ENCODE measurements around the gene QKI. TPM values are rescaled to one million over a fixed set of nuclear protein-coding genes. Genes with fewer than 3 reads are reported as not detected.

Gene QKI
- total RNA-seq, 1 donor from 2014 or later: 460 TPM

- intact Hi-C loops (cut with DNase I): no loop called here
- no peak for DNase-seq (ENCODE audit: low spot score)
These were observed 132.8 kb downstream of the QKI start for GRCh38 chr6:163547287-163547686.

DNA sequence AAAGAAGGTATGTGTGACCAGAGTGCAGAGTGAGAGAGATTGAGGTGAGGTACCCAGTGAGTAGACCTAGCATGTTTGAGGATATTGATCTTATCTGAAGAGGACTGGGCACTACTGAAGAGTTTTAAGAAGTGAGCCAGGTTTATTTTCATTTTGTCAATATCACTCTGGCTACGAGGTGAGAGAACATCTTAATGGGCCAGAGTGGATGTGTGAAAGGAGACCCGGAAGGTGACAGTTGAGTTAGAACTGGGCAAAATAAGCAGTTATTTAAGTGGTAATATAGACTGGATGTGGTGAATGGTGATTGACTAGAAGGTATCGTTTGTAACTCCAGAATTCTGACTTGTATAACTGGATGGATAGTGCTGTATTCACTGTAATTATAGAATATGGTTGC is 134.1 kb downstream of the QKI start:
- intact Hi-C loops (cut with DNase I): no loop called here

GRCh38 chr6:163554032-163554431 is 139.5 kb downstream of the QKI start:
- DNase-seq (ENCODE audit: low spot score): no peak
- intact Hi-C loops (cut with DNase I): loop anchor here (10.0 kb wide), 1 partner anchor 129 kb away; no protein-coding TSS in a partner anchor

More for the DNA sequence above, 134.1 kb downstream of the QKI start:
- no peak for DNase-seq (ENCODE audit: low spot score)

DNA sequence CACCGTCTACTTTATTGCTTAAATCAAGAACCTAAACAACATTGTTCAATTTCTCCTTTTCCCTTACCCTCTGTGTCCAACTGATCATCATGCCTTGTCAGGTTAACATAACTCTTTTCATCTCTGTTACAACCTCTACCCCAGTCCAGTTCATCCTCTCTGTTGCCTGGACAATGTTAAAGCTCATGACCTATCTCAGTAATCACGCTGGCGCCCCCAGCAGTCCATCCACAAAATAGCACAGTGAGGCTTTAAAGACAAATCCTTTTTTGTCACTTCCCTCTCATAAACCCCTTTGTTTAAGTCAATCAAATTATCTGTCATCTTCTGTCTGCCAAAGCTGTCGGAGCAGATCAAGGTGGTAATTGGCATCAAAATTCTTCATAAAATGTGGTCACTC is 140.1 kb downstream of the QKI start:
- intact Hi-C loops (cut with DNase I): loop anchor here (10.0 kb wide), 1 partner anchor 130 kb away; no protein-coding TSS in a partner anchor
- no peak for DNase-seq (ENCODE audit: low spot score)

DNA sequence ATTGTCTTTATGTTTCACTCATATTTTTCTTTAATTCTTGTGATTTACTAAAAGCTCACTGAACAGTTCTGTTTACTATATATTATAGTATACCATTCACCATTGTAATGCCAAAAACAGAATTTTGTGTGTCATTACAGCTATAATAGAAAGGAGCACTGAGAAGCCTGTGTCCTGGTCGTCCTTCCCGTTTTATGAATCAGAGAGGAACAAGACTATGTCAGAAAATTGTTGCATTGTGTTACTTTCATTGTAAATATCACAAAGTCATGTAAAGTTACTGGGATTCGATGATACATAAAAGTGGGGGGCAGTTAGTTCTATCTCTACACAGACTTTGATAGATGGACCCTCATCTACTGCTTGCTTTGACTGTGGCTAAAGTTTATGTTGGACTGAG is 145.1 kb downstream of the QKI start:
- no peak for DNase-seq (ENCODE audit: low spot score)
- intact Hi-C loops (cut with DNase I): loop anchor here (10.0 kb wide), 1 partner anchor 135 kb away; no protein-coding TSS in a partner anchor

GRCh38 chr6:163563318-163563717 is 148.8 kb downstream of the QKI start:
- no peak for DNase-seq (ENCODE audit: low spot score)
- intact Hi-C loops (cut with DNase I): no loop called here

- DNase-seq (ENCODE audit: low spot score): no peak
- intact Hi-C loops (cut with DNase I): no loop called here
These were observed 150.0 kb downstream of the QKI start for GRCh38 chr6:163564534-163564933.

- no peak for DNase-seq (ENCODE audit: low spot score)
- intact Hi-C loops (cut with DNase I): no loop called here
These were observed 150.6 kb downstream of the QKI start for GRCh38 chr6:163565140-163565539.

DNA sequence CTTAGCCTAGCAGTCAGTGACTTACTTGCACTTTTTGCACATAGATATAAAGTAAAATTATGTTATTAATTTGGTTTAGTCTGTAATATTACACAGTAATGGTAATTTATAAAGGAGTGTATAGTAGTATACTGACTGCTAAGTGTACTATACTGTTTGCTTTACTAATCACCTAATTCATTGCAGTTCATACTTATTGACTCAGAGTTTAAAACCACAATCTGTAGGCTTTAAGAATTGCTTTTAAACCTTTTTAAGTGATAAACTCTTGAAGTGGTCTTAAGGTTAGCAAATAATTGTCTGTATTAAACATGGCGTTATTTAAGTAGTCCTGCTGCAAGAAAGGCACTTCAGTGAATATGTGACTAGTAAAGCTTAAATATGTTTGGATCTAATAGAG is 151.5 kb downstream of the QKI start:
- intact Hi-C loops (cut with DNase I): no loop called here

DNA sequence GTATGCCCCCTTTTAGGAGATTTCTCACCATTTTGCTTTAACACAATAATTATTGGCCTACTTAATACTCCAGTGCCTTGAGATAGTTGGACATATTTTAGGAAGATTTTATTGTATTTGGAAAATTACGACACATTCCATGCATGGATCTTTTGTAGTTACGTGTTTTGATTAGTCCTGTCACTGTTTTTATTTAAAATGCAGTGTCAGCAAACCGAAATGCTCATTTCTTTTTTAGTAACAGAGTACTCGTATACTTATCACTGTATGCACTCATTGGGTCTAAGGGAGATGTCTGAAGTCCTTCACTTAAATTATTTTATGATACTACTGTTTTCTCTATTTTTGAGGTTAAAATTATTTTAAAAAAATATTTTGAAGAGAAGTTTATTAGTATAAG is 153.8 kb downstream of the QKI start:
- DNase-seq (ENCODE audit: low spot score): no peak
- intact Hi-C loops (cut with DNase I): no loop called here

More for the DNA sequence above, 151.5 kb downstream of the QKI start:
- DNase-seq (ENCODE audit: low spot score): no peak

DNA sequence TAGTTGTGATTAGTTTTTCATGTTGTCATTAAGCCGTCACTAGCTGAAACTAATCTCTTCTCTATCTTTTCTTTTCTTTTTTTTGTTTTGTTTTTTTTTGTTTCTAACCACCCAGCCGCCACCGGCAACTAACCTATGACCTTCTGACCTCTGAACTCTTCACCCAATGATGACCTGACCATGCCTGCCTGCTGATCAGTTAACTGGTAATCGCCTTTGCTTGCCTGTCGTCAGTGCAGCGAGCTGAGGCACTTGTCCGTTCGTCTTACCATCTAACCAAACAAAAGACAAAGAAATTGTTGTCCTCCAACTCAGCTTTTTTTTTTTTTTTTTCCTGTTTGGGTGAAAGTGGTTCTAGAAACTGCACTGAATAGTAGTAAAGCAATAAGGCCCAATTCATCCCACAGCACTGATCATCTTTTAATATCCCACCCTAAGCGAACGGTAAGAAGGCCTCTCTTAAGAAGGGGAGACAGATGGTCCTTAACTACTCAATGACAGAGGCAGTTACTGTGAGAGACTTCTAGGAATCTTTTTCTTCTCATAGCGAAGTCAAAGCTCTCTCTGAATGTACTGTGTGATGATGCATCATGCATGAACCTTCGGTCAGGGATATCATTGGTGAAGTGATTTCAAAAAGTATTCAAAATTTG is 156.2 kb downstream of the QKI start:
- DNase-seq (ENCODE audit: low spot score): no peak
- intact Hi-C loops (cut with DNase I): no loop called here

DNA sequence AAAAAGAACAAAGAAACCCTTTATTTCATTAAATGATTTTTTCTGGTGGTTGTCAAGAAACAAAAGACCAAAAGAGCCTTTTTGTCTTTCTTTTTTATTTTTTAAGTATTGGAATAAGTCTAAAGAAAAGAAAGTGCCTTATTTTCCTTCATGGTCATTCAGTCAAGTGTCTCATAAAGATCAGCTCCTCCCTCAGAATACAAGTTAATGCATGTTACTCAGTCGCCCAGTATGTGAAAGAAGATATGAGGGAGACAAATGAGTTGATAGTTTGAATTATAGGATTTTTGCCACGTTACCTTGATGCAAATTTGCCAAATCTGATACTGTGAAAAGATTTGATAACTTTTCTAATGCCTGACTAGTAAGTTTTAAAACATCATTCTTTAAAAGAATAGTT is 157.2 kb downstream of the QKI start:
- intact Hi-C loops (cut with DNase I): no loop called here
- no peak for DNase-seq (ENCODE audit: low spot score)

DNA sequence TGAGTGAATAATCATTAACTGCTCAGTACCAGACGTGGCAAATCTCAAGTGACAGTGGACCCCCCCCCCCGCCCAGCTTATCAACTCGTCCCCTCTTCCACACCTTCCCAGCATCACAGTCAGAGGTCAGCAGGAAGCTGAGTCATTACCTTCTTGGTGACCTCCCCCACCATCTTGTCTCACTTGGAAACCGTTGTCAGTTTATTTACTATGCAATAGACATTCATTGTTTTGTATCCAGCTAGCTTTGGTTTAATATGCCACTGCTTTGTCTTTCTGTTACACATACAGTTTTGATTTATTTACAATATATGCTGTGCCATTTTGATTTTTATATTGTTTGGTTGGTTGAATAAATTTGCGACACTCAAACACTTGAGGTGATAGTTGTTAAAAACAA is 158.1 kb downstream of the QKI start:
- intact Hi-C loops (cut with DNase I): no loop called here
- DNase-seq (ENCODE audit: low spot score): no peak

DNA sequence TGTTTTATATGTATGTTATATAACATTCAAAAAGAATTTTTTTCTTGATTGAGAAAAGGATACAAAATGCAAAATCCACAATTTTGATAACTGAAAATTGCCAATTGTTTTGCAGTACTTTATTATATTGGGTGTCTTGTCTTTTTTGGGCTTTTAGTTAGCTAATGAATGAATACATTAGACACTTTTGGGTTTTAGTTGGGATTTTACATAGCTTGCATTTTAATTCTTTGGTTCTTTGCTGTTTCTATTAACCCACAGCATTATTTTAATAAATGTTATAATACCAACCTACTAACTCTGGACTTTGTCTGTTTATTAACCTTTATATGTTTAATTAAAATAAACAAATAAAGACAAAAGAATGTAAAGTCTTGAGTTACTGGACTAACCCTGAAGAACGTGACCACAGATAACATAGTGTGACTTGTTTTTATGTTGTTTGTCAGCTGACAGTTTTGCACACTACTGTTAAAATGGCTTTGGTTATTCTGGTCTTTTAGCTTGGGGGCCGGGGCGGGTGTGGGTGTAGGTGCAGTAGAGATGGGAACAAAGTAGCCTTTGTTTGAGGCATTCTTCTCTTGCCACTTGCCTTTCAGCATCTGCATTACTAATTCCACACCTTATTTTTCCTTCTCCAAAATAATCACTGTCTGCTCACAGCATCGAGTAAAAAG is 159.1 kb downstream of the QKI start:
- no peak for DNase-seq (ENCODE audit: low spot score)
- intact Hi-C loops (cut with DNase I): no loop called here

DNA sequence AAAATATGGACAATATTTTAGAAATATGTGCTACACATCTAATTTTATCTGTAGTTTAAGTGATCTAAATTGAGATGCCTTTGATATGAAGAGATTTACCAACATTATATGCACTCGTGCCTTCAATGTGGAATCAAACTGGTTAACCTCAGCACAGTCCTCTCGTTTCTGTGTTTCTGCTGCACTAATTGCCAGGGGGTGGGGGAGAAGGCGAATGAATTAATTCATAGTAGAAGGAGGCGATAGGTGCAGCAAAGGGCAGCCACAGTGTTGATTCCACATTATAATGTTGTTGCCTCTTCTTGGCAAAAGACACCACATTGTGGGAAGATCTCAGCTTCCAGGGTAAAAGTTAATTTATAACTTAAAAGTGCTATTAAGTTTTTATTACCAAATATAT is 161.6 kb downstream of the QKI start:
- intact Hi-C loops (cut with DNase I): no loop called here
- DNase-seq (ENCODE audit: low spot score): no peak

DNA sequence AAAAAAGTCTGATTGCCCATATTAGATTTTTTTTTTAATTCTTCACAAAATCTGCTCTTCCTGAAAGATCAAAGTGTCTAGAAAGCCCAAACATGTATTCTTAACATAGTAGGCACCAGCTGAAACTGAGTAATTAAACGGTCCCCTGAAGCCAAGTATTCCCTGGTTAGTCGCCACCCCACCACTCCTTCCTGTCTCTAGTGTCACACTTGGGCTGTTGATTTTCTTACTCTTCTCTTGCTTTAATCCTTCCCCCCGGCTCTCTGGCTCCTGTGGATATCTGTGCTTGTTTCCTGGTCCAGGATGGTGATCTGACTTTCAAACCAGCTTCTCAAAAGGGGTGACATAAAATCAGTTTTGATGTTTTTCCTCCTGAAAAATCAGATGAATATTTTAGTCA is 162.9 kb downstream of the QKI start:
- intact Hi-C loops (cut with DNase I): no loop called here
- no peak for DNase-seq (ENCODE audit: low spot score)

DNA sequence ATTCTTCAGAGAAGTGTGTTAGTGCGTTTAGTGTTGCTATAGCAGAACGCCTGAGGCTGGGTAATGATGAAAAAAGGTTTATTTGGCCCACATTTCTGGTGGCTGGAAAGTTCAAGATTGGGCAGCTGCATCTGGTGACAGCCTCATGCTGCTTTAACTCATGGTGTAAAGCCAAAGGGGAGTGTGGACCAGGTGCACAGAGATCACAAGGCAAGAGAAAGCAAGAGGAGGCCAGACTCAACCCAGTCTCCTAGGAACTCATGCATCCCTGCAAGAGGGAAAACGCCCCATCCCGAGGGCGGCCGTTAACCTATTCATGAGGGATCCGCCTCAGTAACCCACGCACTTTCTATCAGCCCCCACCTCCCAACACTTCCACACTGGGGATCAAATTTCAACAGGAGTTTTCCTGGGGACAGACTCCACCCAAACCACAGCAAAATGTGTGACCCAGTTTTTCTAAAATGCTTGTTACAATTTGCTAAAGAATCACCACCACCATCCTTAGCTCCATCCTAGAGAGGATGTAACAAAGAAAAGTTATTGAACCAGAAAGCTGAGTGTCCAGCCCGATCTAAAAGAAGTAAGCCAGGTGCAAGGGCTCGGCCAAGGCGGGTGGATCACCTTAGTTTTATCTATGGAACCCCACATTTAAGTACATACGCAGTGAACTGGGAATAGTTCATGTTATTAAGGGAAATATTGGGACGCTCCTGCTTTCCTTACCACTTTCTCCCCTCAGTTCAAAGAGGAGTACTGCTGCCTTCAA is 164.8 kb downstream of the QKI start:
- no peak for DNase-seq (ENCODE audit: low spot score)

DNA sequence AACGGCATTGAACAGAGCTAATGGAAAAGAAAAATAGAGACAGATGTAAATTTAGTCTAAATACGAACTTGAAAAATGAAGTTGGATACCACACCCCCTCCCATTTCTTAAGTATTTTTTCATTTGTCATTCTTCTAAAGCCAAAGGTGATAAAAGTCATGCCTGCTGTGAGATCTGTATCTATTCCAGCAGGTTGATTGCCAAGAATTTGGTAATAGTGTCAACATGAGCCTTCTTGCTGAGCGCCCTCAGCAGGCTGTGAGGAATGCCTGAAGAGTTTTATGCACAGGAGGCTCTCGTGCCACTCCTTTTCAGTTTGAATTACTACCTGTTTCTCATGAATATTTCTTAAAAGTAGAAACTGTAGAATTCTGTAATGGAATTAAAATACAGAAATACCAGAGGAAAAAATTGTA is 165.4 kb downstream of the QKI start:
- intact Hi-C loops (cut with DNase I): loop anchor here (5.0 to 10.0 kb wide), 3 partner anchors 165 to 527 kb away; no protein-coding TSS in a partner anchor
- DNase-seq (ENCODE audit: low spot score): no peak

More for the DNA sequence above, 164.8 kb downstream of the QKI start:
- intact Hi-C loops (cut with DNase I): no loop called here

DNA sequence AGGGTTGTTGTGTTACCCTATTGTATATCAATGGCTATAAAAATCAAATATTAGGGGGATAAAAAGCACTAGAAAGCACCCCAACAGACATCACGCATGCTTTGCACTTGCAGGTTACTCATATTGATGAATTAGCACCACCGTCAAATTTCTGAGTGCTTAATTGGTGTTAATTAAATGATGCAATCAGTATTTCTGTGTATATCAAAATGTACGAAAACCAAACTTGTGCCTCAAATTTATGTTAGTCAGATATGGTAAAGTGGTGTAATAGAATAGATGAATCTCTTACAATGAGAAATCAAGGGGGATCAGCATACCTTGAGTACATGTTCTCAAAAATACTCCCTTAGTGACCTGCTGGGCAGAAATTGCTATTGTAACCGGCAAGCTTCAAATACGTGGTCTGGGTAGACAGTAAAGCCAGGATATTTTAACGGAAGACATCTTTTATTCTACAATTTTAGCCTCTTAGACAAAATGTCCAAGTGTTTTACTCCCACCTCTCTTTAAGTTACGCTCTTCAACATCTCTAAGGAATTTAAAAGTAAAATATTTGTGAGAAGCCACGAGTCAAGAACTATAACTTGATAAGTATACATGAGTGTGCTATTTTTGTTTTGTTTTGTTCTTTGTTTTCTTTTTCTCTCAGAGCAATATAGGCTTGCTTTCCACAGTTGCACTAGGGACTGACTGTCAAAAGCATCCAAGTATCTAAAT is 166.0 kb downstream of the QKI start:
- no peak for DNase-seq (ENCODE audit: low spot score)
- intact Hi-C loops (cut with DNase I): loop anchor here (5.0 to 10.0 kb wide), 3 partner anchors 164 to 527 kb away; no protein-coding TSS in a partner anchor

GRCh38 chr6:163583558-163583957 is 169.0 kb downstream of the QKI start:
- no peak for DNase-seq (ENCODE audit: low spot score)
- intact Hi-C loops (cut with DNase I): loop anchor here (5.0 to 10.0 kb wide), 3 partner anchors 161 to 524 kb away; no protein-coding TSS in a partner anchor

All from cardiac septum (tissue), 1 donor.